ENCODE results near the gene MICAL3. TPM values are rescaled to one million over a fixed set of nuclear protein-coding genes. Genes with fewer than 3 reads are reported as not detected.

Gene MICAL3
- total RNA-seq, 4 donors from 2014 or later, result 15.8 to 45.4 (median 31.6) TPM

GRCh38 chr22:17882727-17883126 lies 141.6 kb downstream of the MICAL3 start:
- no peak for TF ChIP-seq CTCF (IDR thresholded peaks at IDR 0.05; ENCODE audit: low read depth)

DNA sequence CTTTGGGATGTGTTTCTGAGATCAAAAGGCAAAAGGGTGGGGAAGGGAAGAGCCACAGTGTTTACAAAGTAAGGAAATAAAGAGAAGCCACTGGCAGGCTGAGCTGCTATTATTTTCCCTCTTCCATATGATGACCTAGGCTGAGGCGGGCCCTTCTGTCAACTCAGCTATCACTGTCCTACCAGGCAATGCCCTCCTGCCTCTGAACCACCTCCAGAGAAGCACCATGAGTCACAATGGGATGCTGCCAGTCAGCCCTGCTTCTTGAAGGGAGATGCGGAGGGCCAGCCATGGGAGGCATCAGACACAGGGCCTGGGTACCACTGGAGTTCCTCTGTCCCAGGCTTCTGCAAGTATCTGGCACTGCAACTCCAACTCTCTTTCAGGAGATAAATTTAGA lies 142.2 kb downstream of the MICAL3 start:
- TF ChIP-seq CTCF (IDR thresholded peaks at IDR 0.05; ENCODE audit: low read depth), result no peak

GRCh38 chr22:17881366-17881765 lies 143.0 kb downstream of the MICAL3 start:
- no peak for TF ChIP-seq CTCF (IDR thresholded peaks at IDR 0.05; ENCODE audit: low read depth)

DNA sequence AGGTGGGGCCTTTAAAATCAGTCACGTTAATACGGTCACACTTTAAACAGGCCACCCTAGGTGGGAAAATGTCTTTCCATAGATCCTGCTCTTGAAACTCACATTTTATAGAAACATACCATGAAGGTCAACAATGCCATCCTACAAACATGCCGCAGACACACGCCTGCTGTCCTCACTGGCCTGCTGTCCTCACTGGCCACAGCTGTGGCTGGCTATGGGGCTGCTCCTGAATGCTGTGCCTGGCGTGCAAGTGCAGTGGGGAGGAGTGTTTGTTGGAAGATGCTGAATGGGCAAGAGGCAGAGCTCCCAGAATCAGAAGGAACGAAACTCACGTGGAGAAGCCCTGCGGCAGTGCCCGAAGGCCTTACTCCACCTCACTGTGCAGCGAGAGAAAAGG lies 143.9 kb downstream of the MICAL3 start:
- TF ChIP-seq CTCF (IDR thresholded peaks at IDR 0.05; ENCODE audit: low read depth), result no peak

DNA sequence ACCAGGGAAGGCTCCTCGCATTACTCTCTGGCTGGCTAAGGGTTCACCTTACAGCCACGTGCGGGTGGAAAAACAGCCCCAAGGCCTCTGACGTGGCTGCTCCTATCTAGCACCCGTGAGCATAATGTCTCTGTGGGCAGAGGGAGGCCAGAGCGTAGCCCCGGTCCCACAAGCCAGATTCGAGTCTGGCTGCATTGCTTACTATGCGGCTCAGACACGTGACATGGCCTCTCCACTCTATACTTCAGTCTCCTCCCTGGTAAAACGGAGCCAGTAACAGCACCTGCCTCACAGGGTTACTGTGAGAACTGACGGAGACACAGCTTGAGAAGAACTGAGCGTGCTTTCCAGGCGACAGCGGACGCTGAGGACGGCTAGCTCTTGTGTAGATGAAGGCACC lies 144.3 kb downstream of the MICAL3 start:
- TF ChIP-seq CTCF (IDR thresholded peaks at IDR 0.05; ENCODE audit: low read depth), result no peak

GRCh38 chr22:17878941-17879340 lies 145.4 kb downstream of the MICAL3 start:
- no peak for TF ChIP-seq CTCF (IDR thresholded peaks at IDR 0.05; ENCODE audit: low read depth)

DNA sequence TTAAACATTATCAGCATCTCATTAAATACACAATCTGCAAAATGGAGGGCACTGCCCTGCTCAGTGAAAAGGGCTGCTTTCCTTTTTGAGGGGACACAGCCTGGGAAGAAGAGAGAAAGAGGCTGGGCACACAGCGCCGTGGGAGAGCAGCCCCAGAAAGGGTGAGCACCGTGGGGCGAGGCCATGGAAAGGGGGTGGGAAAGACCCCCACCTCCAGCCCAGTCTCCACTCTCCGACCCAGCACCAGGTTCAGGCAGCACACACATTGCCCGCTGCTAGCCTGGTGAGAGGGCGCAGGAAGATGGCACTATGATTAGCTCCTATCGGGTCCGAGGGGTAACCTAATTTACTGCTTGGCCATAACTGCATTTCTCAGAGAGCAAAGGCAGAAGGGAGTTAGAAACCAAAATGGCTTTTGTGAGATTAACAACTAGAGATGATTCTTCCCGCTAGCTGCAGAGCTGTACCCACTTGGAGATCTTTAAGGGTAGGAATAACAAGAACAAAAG lies 146.1 kb downstream of the MICAL3 start:
- no peak for TF ChIP-seq CTCF (IDR thresholded peaks at IDR 0.05; ENCODE audit: low read depth)

Measured in subcutaneous adipose tissue (tissue), 4 donors.